Measurements from ENCODE around the gene RRAD. TPM values are rescaled to one million over a fixed set of nuclear protein-coding genes. Genes with fewer than 3 reads are reported as not detected.

RRAD gene
- total and polyA plus RNA-seq, 4 experiments from 2014 or later: 0.29 to 0.58 TPM; not detected in 2

DNA sequence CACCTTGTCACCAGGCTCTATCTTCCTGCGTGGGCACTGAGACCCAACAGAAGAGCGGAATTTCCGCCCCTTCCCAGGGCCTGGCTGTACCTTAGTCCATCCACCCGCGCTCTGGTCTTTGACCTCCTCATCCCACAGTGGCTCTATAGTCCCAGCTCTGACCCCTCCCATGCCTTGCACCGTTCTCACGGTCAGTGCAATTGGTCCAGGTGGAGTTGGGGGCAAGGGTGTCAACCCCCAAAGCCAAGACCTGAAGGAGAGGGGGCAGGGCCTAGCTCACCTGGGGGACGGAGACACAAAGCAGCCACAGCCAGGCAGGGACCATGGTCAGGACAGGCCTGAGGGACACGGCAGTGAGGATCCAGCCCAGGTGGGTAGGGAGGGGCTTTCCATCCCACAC, 7.6 kb downstream of the RRAD start:
- intact Hi-C loops (cut with micrococcal nuclease): no loop called here
- H3K36me3 ChIP-seq (ENCODE audit: insufficient read depth, low read length): no peaks in the 10 kb centered on the region
- H3K9me3 ChIP-seq (ENCODE audit: control insufficient read depth in 1 of 2, low read length in 2 of 2): no peaks in the 10 kb centered on the region
- Mint-ChIP-seq H3K4me1 (no peaks in the 10 kb centered on the region), H3K27me3 (peaks cover 5 to 6% of the 10 kb centered on the region in 2 donors), H3K27ac (no peak overlapping the region), H3K4me3 (no peak overlapping the region), H3K9me3 (no peaks in the 10 kb centered on the region), H3K36me3 (no peaks in the 10 kb centered on the region)
- H3K4me3 ChIP-seq (ENCODE audit: low read length in 2 of 2): no peak overlapping the region
- no peaks in the 10 kb centered on the region for H3K27me3 ChIP-seq (ENCODE audit: insufficient read depth, low read length)
- no peak overlapping the region for H3K27ac ChIP-seq (ENCODE audit: low read depth, low read length)
- ChIA-PET CTCF (ENCODE audit: partially characterized antibody) (interaction anchor here (0.9 kb wide), 1 partner anchor 127 kb away, joined by 3 read pairs; no protein-coding TSS in a partner anchor), POLR2A (ENCODE audit: partially characterized antibody) (no interaction called here)
- DNase-seq: no peak
- no peaks in the 10 kb centered on the region for H3K4me1 ChIP-seq (ENCODE audit: insufficient read depth, low read length)

- peaks cover 5 to 6% of the 10 kb centered on the region in 2 donors for H3K27me3 Mint-ChIP-seq
- H3K4me1 Mint-ChIP-seq: no peaks in the 10 kb centered on the region
- no peak overlapping the region for H3K4me3 Mint-ChIP-seq
- Histone ChIP-seq H3K4me1 (ENCODE audit: insufficient read depth, low read length) (no peaks in the 10 kb centered on the region), H3K4me3 (ENCODE audit: low read length in 2 of 2) (no peak overlapping the region), H3K36me3 (ENCODE audit: insufficient read depth, low read length) (no peaks in the 10 kb centered on the region), H3K27me3 (ENCODE audit: insufficient read depth, low read length) (no peaks in the 10 kb centered on the region), H3K9me3 (ENCODE audit: control insufficient read depth in 1 of 2, low read length in 2 of 2) (no peaks in the 10 kb centered on the region), H3K27ac (ENCODE audit: low read depth, low read length) (no peak overlapping the region)
- intact Hi-C loops (cut with micrococcal nuclease): no loop called here
- POLR2A ChIA-PET (ENCODE audit: partially characterized antibody): no interaction called here
- CTCF ChIA-PET (ENCODE audit: partially characterized antibody): no interaction called here
- peak in 1 of 5 donors; percentile 18 for DNase-seq
- no peak overlapping the region for H3K27ac Mint-ChIP-seq
- no peaks in the 10 kb centered on the region for H3K9me3 Mint-ChIP-seq
- H3K36me3 Mint-ChIP-seq: no peaks in the 10 kb centered on the region
Measured at GRCh38 chr16:66916518-66916917, 8.8 kb downstream of the RRAD start.

DNA sequence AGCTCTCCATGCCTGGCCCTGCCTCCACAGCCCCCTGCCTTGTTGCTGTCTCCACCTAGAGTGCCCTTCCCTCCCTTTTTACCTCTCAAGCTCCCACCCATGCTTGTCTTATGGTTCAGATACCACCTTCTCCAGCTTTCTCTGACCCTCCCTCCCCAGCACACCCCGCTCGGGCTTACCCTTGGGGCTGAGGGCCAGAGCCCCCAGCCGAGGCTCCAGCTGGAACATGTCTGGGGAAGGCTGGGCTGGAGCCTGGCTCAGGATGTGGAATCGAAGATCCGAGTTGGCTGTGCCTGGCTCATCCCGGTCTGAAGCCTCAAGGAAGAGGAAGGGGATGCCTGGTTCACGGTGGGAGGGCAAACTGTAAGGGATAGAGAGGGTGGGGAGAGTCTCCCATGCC, 10.3 kb downstream of the RRAD start:
- H3K9me3 Mint-ChIP-seq: no peaks in the 10 kb centered on the region
- H3K4me3 ChIP-seq (ENCODE audit: low read length in 2 of 2): no peak overlapping the region
- POLR2A ChIA-PET (ENCODE audit: partially characterized antibody): interaction anchor here (1.2 kb wide), 1 partner anchor 19 kb away, joined by 3 read pairs; no protein-coding TSS in a partner anchor
- no peaks in the 10 kb centered on the region for H3K9me3 ChIP-seq (ENCODE audit: control insufficient read depth in 1 of 2, low read length in 2 of 2)
- H3K4me1 Mint-ChIP-seq: no peaks in the 10 kb centered on the region
- no peaks in the 10 kb centered on the region for H3K4me1 ChIP-seq (ENCODE audit: insufficient read depth, low read length)
- no peaks in the 10 kb centered on the region for H3K36me3 Mint-ChIP-seq
- H3K27ac Mint-ChIP-seq: no peak overlapping the region
- no peaks in the 10 kb centered on the region for H3K36me3 ChIP-seq (ENCODE audit: insufficient read depth, low read length)
- peak in 1 of 5 donors; percentile 13 for DNase-seq
- intact Hi-C loops (cut with micrococcal nuclease): no loop called here
- H3K27me3 Mint-ChIP-seq: peaks cover 3 to 4% of the 10 kb centered on the region in 2 donors
- no peaks in the 10 kb centered on the region for H3K27me3 ChIP-seq (ENCODE audit: insufficient read depth, low read length)
- no peak overlapping the region for H3K4me3 Mint-ChIP-seq
- H3K27ac ChIP-seq (ENCODE audit: low read depth, low read length): no peak overlapping the region
- CTCF ChIA-PET (ENCODE audit: partially characterized antibody): interaction anchor here (0.9 kb wide), 1 partner anchor 14 kb away, joined by 3 read pairs; no protein-coding TSS in a partner anchor

DNA sequence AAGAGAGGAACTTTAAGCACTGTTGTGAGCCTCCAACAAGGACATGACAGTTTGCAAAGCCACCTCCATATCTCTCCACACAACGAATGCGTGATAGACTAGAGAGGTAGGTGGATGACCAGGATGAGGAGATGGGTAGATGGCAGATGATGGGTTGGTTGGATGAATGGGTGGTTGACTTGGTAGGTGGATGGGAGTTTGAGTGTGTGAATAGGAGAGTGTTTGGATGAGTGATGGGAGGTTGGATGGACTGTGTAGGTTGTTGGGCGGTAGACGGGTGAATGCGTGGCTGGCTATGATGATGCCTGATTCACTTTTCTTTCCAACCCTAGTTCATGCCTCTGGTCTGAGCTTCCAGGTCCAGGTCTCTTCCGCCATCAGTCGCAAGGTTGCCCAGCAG, 10.8 kb downstream of the RRAD start:
- H3K27ac Mint-ChIP-seq: no peak overlapping the region
- H3K4me3 Mint-ChIP-seq: no peak overlapping the region
- Histone ChIP-seq H3K36me3 (ENCODE audit: insufficient read depth, low read length) (no peaks in the 10 kb centered on the region), H3K27ac (ENCODE audit: low read depth, low read length) (no peak overlapping the region), H3K4me3 (ENCODE audit: low read length in 2 of 2) (no peak overlapping the region), H3K9me3 (ENCODE audit: control insufficient read depth in 1 of 2, low read length in 2 of 2) (no peaks in the 10 kb centered on the region), H3K4me1 (ENCODE audit: insufficient read depth, low read length) (no peaks in the 10 kb centered on the region), H3K27me3 (ENCODE audit: insufficient read depth, low read length) (no peaks in the 10 kb centered on the region)
- no peaks in the 10 kb centered on the region for H3K4me1 Mint-ChIP-seq
- POLR2A ChIA-PET (ENCODE audit: partially characterized antibody): interaction anchor here (1.2 kb wide), 1 partner anchor 19 kb away, joined by 3 read pairs; no protein-coding TSS in a partner anchor
- no peaks in the 10 kb centered on the region for H3K36me3 Mint-ChIP-seq
- CTCF ChIA-PET (ENCODE audit: partially characterized antibody): interaction anchor here (0.9 kb wide), 1 partner anchor 14 kb away, joined by 3 read pairs; no protein-coding TSS in a partner anchor
- intact Hi-C loops (cut with micrococcal nuclease): no loop called here
- DNase-seq: no peak
- H3K9me3 Mint-ChIP-seq: no peaks in the 10 kb centered on the region
- H3K27me3 Mint-ChIP-seq: peaks cover 3 to 4% of the 10 kb centered on the region in 2 donors

DNA sequence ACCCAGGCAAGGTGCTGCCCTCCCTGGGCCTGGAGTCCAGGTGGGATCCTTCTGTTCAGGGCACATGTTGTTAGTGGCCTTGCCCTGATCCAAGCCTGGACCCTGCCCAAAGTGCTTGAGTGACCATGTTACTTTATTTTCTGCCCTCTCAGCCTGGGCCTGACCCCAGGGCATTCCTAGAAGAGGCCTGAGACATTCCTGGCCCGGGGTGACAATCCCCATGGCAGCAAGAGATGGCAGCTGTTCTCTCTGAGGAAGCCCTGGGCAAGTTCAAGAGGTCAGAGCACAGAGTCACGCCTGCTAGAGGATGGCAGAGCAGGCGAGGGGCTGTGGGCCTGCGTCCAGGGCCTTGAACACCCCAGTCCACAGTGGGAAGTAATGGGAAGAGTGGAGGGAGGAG, 11.6 kb downstream of the RRAD start:
- H3K4me1 Mint-ChIP-seq: no peaks in the 10 kb centered on the region
- CTCF ChIA-PET (ENCODE audit: partially characterized antibody): no interaction called here
- POLR2A ChIA-PET (ENCODE audit: partially characterized antibody): no interaction called here

GRCh38 chr16:66913081-66913480, 12.3 kb downstream of the RRAD start:
- ChIA-PET POLR2A (ENCODE audit: partially characterized antibody) (no interaction called here), CTCF (ENCODE audit: partially characterized antibody) (interaction anchor here (0.6 kb wide), 1 partner anchor 31 kb away, joined by 3 read pairs; no protein-coding TSS in a partner anchor)
- Histone ChIP-seq H3K4me1 (ENCODE audit: insufficient read depth, low read length) (no peaks in the 10 kb centered on the region), H3K4me3 (ENCODE audit: low read length in 2 of 2) (no peak overlapping the region), H3K9me3 (ENCODE audit: control insufficient read depth in 1 of 2, low read length in 2 of 2) (no peaks in the 10 kb centered on the region), H3K27ac (ENCODE audit: low read depth, low read length) (no peak overlapping the region), H3K36me3 (ENCODE audit: insufficient read depth, low read length) (no peaks in the 10 kb centered on the region), H3K27me3 (ENCODE audit: insufficient read depth, low read length) (no peaks in the 10 kb centered on the region)
- Mint-ChIP-seq H3K4me1 (no peaks in the 10 kb centered on the region), H3K27ac (no peak overlapping the region), H3K36me3 (no peaks in the 10 kb centered on the region), H3K4me3 (no peak overlapping the region), H3K9me3 (no peaks in the 10 kb centered on the region), H3K27me3 (peaks cover 0 to 1% of the 10 kb centered on the region in 2 donors)
- intact Hi-C loops (cut with micrococcal nuclease): no loop called here
- no peak for DNase-seq

More for the DNA sequence above, 11.6 kb downstream of the RRAD start:
- H3K36me3 ChIP-seq (ENCODE audit: insufficient read depth, low read length): no peaks in the 10 kb centered on the region
- no peak for DNase-seq
- H3K9me3 ChIP-seq (ENCODE audit: control insufficient read depth in 1 of 2, low read length in 2 of 2): no peaks in the 10 kb centered on the region
- Mint-ChIP-seq H3K27me3 (peaks cover 0 to 1% of the 10 kb centered on the region in 2 donors), H3K4me3 (no peak overlapping the region), H3K9me3 (no peaks in the 10 kb centered on the region), H3K27ac (no peak overlapping the region), H3K36me3 (no peaks in the 10 kb centered on the region)
- intact Hi-C loops (cut with micrococcal nuclease): no loop called here
- no peaks in the 10 kb centered on the region for H3K27me3 ChIP-seq (ENCODE audit: insufficient read depth, low read length)
- H3K4me1 ChIP-seq (ENCODE audit: insufficient read depth, low read length): no peaks in the 10 kb centered on the region
- H3K4me3 ChIP-seq (ENCODE audit: low read length in 2 of 2): no peak overlapping the region
- no peak overlapping the region for H3K27ac ChIP-seq (ENCODE audit: low read depth, low read length)

DNA sequence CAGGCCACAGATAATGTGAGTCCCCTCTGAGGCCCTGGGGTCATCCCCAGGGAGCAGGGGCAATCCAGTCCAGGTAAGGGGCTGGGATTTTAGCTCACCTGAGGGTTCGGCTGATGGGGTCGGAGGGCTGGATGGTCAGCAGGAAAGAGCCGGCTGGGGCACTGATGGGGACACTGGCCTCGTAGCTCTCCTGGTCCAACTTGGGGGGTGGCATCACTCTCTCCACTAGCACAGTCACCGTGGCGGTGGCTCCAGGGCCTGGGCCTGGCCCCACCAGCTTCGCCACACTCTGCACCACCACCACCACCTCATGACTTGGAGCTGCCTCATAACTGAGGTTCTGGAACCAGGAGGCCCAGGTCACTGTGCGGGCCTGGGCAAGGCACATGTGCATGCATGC, 13.5 kb downstream of the RRAD start:
- Histone ChIP-seq H3K36me3 (ENCODE audit: insufficient read depth, low read length) (no peaks in the 10 kb centered on the region), H3K4me1 (ENCODE audit: insufficient read depth, low read length) (no peaks in the 10 kb centered on the region), H3K9me3 (ENCODE audit: control insufficient read depth in 1 of 2, low read length in 2 of 2) (no peaks in the 10 kb centered on the region), H3K27ac (ENCODE audit: low read depth, low read length) (no peak overlapping the region), H3K4me3 (ENCODE audit: low read length in 2 of 2) (no peak overlapping the region), H3K27me3 (ENCODE audit: insufficient read depth, low read length) (no peaks in the 10 kb centered on the region)
- Mint-ChIP-seq H3K4me3 (no peak overlapping the region), H3K4me1 (no peaks in the 10 kb centered on the region), H3K27me3 (peaks cover 0 to 1% of the 10 kb centered on the region in 2 donors), H3K27ac (no peak overlapping the region), H3K36me3 (no peaks in the 10 kb centered on the region), H3K9me3 (no peaks in the 10 kb centered on the region)
- POLR2A ChIA-PET (ENCODE audit: partially characterized antibody): no interaction called here
- CTCF ChIA-PET (ENCODE audit: partially characterized antibody): no interaction called here
- intact Hi-C loops (cut with micrococcal nuclease): no loop called here
- DNase-seq: no peak

Data from CD4-positive, alpha-beta memory T cell (primary cell).